Right lobe of liver (tissue), 6 donors: Measurements from ENCODE around the gene CLIC1. TPM values are rescaled to one million over a fixed set of nuclear protein-coding genes. Genes with fewer than 3 reads are reported as not detected.

Experiments used
- ATAC-seq, 4 donors: fragments of 200-7000 bp; cut with Tn5 transposase; one replicate each; pipeline ENCODE4 v1.9.1; 2020; ENCODE audit warnings: mild to moderate bottlenecking in 4 of 4, moderate library complexity in 4 of 4
- DNase-seq, 3 donors: peaks; one replicate each; pipeline ENCODE4 v3.0.0-alpha.2; 2020
- H3K27ac ChIP-seq, 3 donors: fragments of 200-600 bp; one replicate each; pipeline ENCODE4 v1.8.0; 2022
- H3K27me3 ChIP-seq, 2 donors: fragments of 200-600 bp; one replicate each; pipeline ENCODE4 v1.8.0; 2022
- H3K36me3 ChIP-seq, 4 donors: fragments of 200-600 bp; sonication (generic) in 1 of 4; one replicate each; pipeline versions ENCODE4 v1.5.1 to v1.8.0; 2017 to 2022; ENCODE audit warnings: control low read depth in 1 of 4
- H3K4me1 ChIP-seq, 4 donors: fragments of 200-600 bp; sonication (generic) in 1 of 4; one replicate each; pipeline versions ENCODE4 v1.5.1 to v1.8.0; 2017 to 2022; ENCODE audit warnings: control low read depth in 1 of 4
- H3K4me3 ChIP-seq, 3 donors: fragments of 200-600 bp; one replicate each; pipeline ENCODE4 v1.8.0; 2022
- H3K9me3 ChIP-seq, 4 donors: fragments of 200-600 bp; sonication (generic) in 1 of 4; one replicate each; pipeline versions ENCODE4 v1.5.1 to v1.8.0; 2017 to 2022; ENCODE audit warnings: control low read depth in 1 of 4
- CTCF ChIP-seq, 4 donors: fragments of 200-600 bp in 3 of 4; fragments of 450-650 bp in 1 of 4; IDR thresholded peaks; one replicate each; pipeline versions ENCODE4 v1.5.1 to v1.8.0; 2016 to 2022; ENCODE audit warnings: antibody characterized with exemption in 4 of 4, mild to moderate bottlenecking in 2 of 4
- POLR2A ChIP-seq: fragments of 450-650 bp; IDR thresholded peaks from one replicate; pipeline ENCODE4 v1.6.1; 2017; ENCODE audit warnings: antibody characterized with exemption, mild to moderate bottlenecking
- WGBS: methylation state at CpG from one replicate; pipeline ENCODE4 v1.1.6; 2018; ENCODE audit warnings: low coverage, low lambda C conversion rate; ENCODE audit not compliant: insufficient coverage; ENCODE audit errors: missing lambda C conversion rate; 5-methylcytosine and 5-hydroxymethylcytosine counted together
- intact Hi-C, 2 donors: fragments of 100-400 bp; cut with DNase I; formaldehyde crosslinking; loops; one replicate each; pipeline versions ENCODE4 v1.11.2 to v1.14.1; 2022
- total RNA-seq, 6 experiments: library from RNA; depleted of rRNA in 2 of 6; stranded (reverse); fragments of >200 nt in 2 of 6; fragmentation: NEBNext Ultra II Directional in 3 of 6; extraction: Animal tissue kit (Norgen Biotek cat#: 25700) in 3 of 6; gene quantifications; one replicate each; pipeline versions ENCODE4 v1.1.0 to v1.2.4, GENCODE V29; 2016 to 2023
- donor health status: DM: no; HTN: yes; CAD: no.
- donor health status: DM: no; HTN: no; CAD: no.
- donor health status: DM: no; HTN: no; CAD: no.
- donor health status: DM: no; HTN: yes; CAD: no.
- donor health status: DM: no; HTN: yes; CAD: no.

Gene CLIC1
- total RNA-seq, 6 experiments from 2014 or later, result 36.7 to 123 (median 62.0) TPM

- ATAC-seq (no peak), DNase-seq (no peak)
- no peak within 1 kb of the TSS for H3K4me3 ChIP-seq
- H3K4me1 ChIP-seq, result no peaks in the 10 kb centered on the region
- no peak within 1 kb of the TSS for H3K27ac ChIP-seq
- TF ChIP-seq POLR2A (no peak), CTCF (IDR thresholded peaks at IDR 0.05) (no peak)
- no peaks in the 10 kb centered on the region for H3K27me3 ChIP-seq
- H3K36me3 ChIP-seq, result no peaks in the 10 kb centered on the region
- intact Hi-C loops, result loop anchor here in 1 of 2 donors (10.0 kb wide), 1 partner anchor 50 kb away; the partner anchor contains the start of gene SAPCD1
- H3K9me3 ChIP-seq, result no peaks in the 10 kb centered on the region
- WGBS, result 72% methylated on average over 3 of the region's 16 CpGs
These were observed 21.0 kb downstream of the CLIC1 start, which contains the start of gene LY6G6D for GRCh38 chr6:31715022-31715958. TSS of gene LY6G6D (plus strand) at chr6:31715348. CDS start at chr6:31715356, 8 bp downstream.

GRCh38 chr6:31713991-31714684 is 22.2 kb downstream of the CLIC1 start:
- H3K4me3 ChIP-seq, result no peak overlapping the region
- ATAC-seq (no peak), DNase-seq (no peak)
- H3K27me3 ChIP-seq, result no peaks in the 10 kb centered on the region
- no peaks in the 10 kb centered on the region for H3K9me3 ChIP-seq
- no peaks in the 10 kb centered on the region for H3K4me1 ChIP-seq
- no peaks in the 10 kb centered on the region for H3K36me3 ChIP-seq
- 70% methylated on average over 4 of the region's 5 CpGs for WGBS
- TF ChIP-seq POLR2A (no peak), CTCF (IDR thresholded peaks at IDR 0.05) (no peak)
- intact Hi-C loops, result loop anchor here in 1 of 2 donors (10.0 kb wide), 1 partner anchor 51 kb away; the partner anchor contains the start of gene SAPCD1
- no peak overlapping the region for H3K27ac ChIP-seq

GRCh38 chr6:31713465-31713864 is 22.9 kb downstream of the CLIC1 start:
- Histone ChIP-seq H3K27me3 (no peaks in the 10 kb centered on the region), H3K4me3 (no peak overlapping the region), H3K4me1 (no peaks in the 10 kb centered on the region), H3K9me3 (no peaks in the 10 kb centered on the region), H3K27ac (no peak overlapping the region), H3K36me3 (no peaks in the 10 kb centered on the region)
- 70% methylated on average over 3 of the region's 4 CpGs for WGBS
- intact Hi-C loops, result loop anchor here in 1 of 2 donors (10.0 kb wide), 1 partner anchor 51 kb away; the partner anchor contains the start of gene SAPCD1
- TF ChIP-seq POLR2A, result no peak
- DNase-seq (no peak), ATAC-seq (no peak)

GRCh38 chr6:31712296-31712695 is 24.0 kb downstream of the CLIC1 start:
- Histone ChIP-seq H3K36me3 (no peaks in the 10 kb centered on the region), H3K9me3 (no peaks in the 10 kb centered on the region), H3K27me3 (no peaks in the 10 kb centered on the region), H3K4me3 (no peak overlapping the region), H3K4me1 (no peaks in the 10 kb centered on the region), H3K27ac (no peak overlapping the region)
- 89% methylated on average over 3 of the region's 8 CpGs for WGBS
- intact Hi-C loops, result loop anchor here in 1 of 2 donors (10.0 kb wide), 1 partner anchor 53 kb away; the partner anchor contains the start of gene SAPCD1
- DNase-seq (no peak), ATAC-seq (peak; percentile 55 to 75 (median 65))
- TF ChIP-seq POLR2A (no peak), CTCF (IDR thresholded peaks at IDR 0.05) (peak in 3 of 4 donors; percentile 8 to 28 (median 27))
